ENCODE results near the gene PSAP.

Gene PSAP

GRCh38 chr10:71770789-71771188 is 80.3 kb downstream of the PSAP start:
- DNase-seq (ENCODE audit: extremely low spot score), result no peak
- no peak for TF ChIP-seq CTBP1 (IDR thresholded peaks at IDR 0.05; ENCODE audit: borderline replicate concordance)
- no peak for TF ChIP-seq FOXM1 (IDR thresholded peaks at IDR 0.05; ENCODE audit: borderline replicate concordance)
- no peak for TF ChIP-seq ZNF384 (IDR thresholded peaks at IDR 0.05)
- TF ChIP-seq SUZ12 (IDR thresholded peaks at IDR 0.05), result no peak
- no peak for TF ChIP-seq PKNOX1 (IDR thresholded peaks at IDR 0.05)
- TF ChIP-seq ARNT (IDR thresholded peaks at IDR 0.05), result no peak
- no peak for TF ChIP-seq FOXA1 (IDR thresholded peaks at IDR 0.05)
- ChIA-PET POLR2A (no interaction called here), CTCF (no interaction called here)

GRCh38 chr10:71770255-71770654 is 80.8 kb downstream of the PSAP start:
- DNase-seq (ENCODE audit: extremely low spot score), result no peak
- no peak for TF ChIP-seq L3MBTL2 (conservative IDR thresholded peaks at IDR 0.05)
- CTCF ChIA-PET, result no interaction called here
- POLR2A ChIA-PET, result no interaction called here

GRCh38 chr10:71769279-71769823 is 81.7 kb downstream of the PSAP start:
- POLR2A ChIA-PET, result no interaction called here
- TF ChIP-seq FOXM1 (IDR thresholded peaks at IDR 0.05; ENCODE audit: borderline replicate concordance) (no peak), BHLHE40 (IDR thresholded peaks at IDR 0.05; ENCODE audit: borderline replicate concordance) (no peak)
- CTCF ChIA-PET, result no interaction called here
- DNase-seq (ENCODE audit: extremely low spot score), result no peak

- DNase-seq (ENCODE audit: extremely low spot score), result no peak
- ChIA-PET POLR2A (no interaction called here), CTCF (no interaction called here)
- no peak for TF ChIP-seq LEF1 (IDR thresholded peaks at IDR 0.05; ENCODE audit: borderline replicate concordance)
- no peak for TF ChIP-seq FOXA1 (IDR thresholded peaks at IDR 0.05)
- TF ChIP-seq CTBP1 (IDR thresholded peaks at IDR 0.05; ENCODE audit: borderline replicate concordance), result no peak
- no peak for TF ChIP-seq PKNOX1 (IDR thresholded peaks at IDR 0.05)
- no peak for TF ChIP-seq FOXM1 (IDR thresholded peaks at IDR 0.05; ENCODE audit: borderline replicate concordance)
- no peak for TF ChIP-seq SUZ12 (IDR thresholded peaks at IDR 0.05)
- TF ChIP-seq TARDBP (IDR thresholded peaks at IDR 0.05), result no peak
- no peak for TF ChIP-seq ARNT (IDR thresholded peaks at IDR 0.05)
- TF ChIP-seq FOXK2 (IDR thresholded peaks at IDR 0.05), result no peak
- TF ChIP-seq ELF4 (IDR thresholded peaks at IDR 0.05), result no peak
- TF ChIP-seq NFRKB (IDR thresholded peaks at IDR 0.05), result no peak
- TF ChIP-seq HDGF (IDR thresholded peaks at IDR 0.05; ENCODE audit: borderline replicate concordance), result no peak
- TF ChIP-seq ZNF384 (IDR thresholded peaks at IDR 0.05), result no peak
- TF ChIP-seq SP1 (IDR thresholded peaks at IDR 0.05), result no peak
- TF ChIP-seq L3MBTL2 (conservative IDR thresholded peaks at IDR 0.05), result no peak
- no peak for TF ChIP-seq BHLHE40 (IDR thresholded peaks at IDR 0.05; ENCODE audit: borderline replicate concordance)
Observed at GRCh38 chr10:71767420-71768035, 83.5 kb downstream of the PSAP start.

- CTCF ChIA-PET, result no interaction called here
- DNase-seq (ENCODE audit: extremely low spot score), result no peak
- POLR2A ChIA-PET, result no interaction called here
Observed at GRCh38 chr10:71766717-71767419, 84.2 kb downstream of the PSAP start.

More at GRCh38 chr10:71766717-71767419, 84.2 kb downstream of the PSAP start:
- TF ChIP-seq NFRKB (IDR thresholded peaks at IDR 0.05), result no peak
- no peak for TF ChIP-seq FOXM1 (IDR thresholded peaks at IDR 0.05; ENCODE audit: borderline replicate concordance)
- TF ChIP-seq FOXA1 (IDR thresholded peaks at IDR 0.05), result no peak
- no peak for TF ChIP-seq ELF4 (IDR thresholded peaks at IDR 0.05)
- no peak for TF ChIP-seq LEF1 (IDR thresholded peaks at IDR 0.05; ENCODE audit: borderline replicate concordance)
- no peak for TF ChIP-seq SUZ12 (IDR thresholded peaks at IDR 0.05)
- TF ChIP-seq FOXK2 (IDR thresholded peaks at IDR 0.05), result no peak
- no peak for TF ChIP-seq L3MBTL2 (conservative IDR thresholded peaks at IDR 0.05)
- TF ChIP-seq HDGF (IDR thresholded peaks at IDR 0.05; ENCODE audit: borderline replicate concordance), result no peak
- no peak for TF ChIP-seq TARDBP (IDR thresholded peaks at IDR 0.05)
- no peak for TF ChIP-seq PKNOX1 (IDR thresholded peaks at IDR 0.05)
- no peak for TF ChIP-seq ZNF384 (IDR thresholded peaks at IDR 0.05)
- TF ChIP-seq BHLHE40 (IDR thresholded peaks at IDR 0.05; ENCODE audit: borderline replicate concordance), result no peak
- no peak for TF ChIP-seq CTBP1 (IDR thresholded peaks at IDR 0.05; ENCODE audit: borderline replicate concordance)
- TF ChIP-seq SP1 (IDR thresholded peaks at IDR 0.05), result no peak
- no peak for TF ChIP-seq ARNT (IDR thresholded peaks at IDR 0.05)
